Stomach smooth muscle (tissue), 2 donors: Measurements from ENCODE around the gene UBE2E2.
A peak's percentile ranks its signal among the peaks of the same experiment; 100 is the strongest.

Experiments
- H3K27ac ChIP-seq: one replicate; pipeline ENCODE4 v1.7.0; 2013; ENCODE audit warnings: mild to moderate bottlenecking, low read length, inconsistent platforms
- H3K27me3 ChIP-seq, 2 donors: one replicate each; pipeline ENCODE4 v1.7.0; 2013; ENCODE audit warnings: low read length in 2 of 2; ENCODE audit not compliant: insufficient read depth in 2 of 2, control insufficient read depth in 1 of 2
- H3K36me3 ChIP-seq, 2 donors: one replicate each; pipeline ENCODE4 v1.7.0; 2013; ENCODE audit warnings: low read length in 2 of 2; ENCODE audit not compliant: control insufficient read depth in 2 of 2, insufficient read depth in 2 of 2
- H3K4me1 ChIP-seq: one replicate; pipeline ENCODE4 v1.7.0; 2013; ENCODE audit warnings: low read length; ENCODE audit not compliant: control insufficient read depth, insufficient read depth
- H3K4me3 ChIP-seq, 2 donors: one replicate each; pipeline ENCODE4 v1.7.0; 2013; ENCODE audit warnings: low read length in 2 of 2
- H3K9ac ChIP-seq, 2 donors: one replicate each; pipeline ENCODE4 v1.7.0; 2013; ENCODE audit warnings: low read length in 2 of 2, mild to moderate bottlenecking in 1 of 2
- H3K9me3 ChIP-seq, 2 donors: one replicate each; pipeline ENCODE4 v1.7.0; 2013; ENCODE audit warnings: low read length in 2 of 2; ENCODE audit not compliant: control insufficient read depth in 2 of 2
- donor health status: healthy.
- donor health status: Pancreatic carcinoma.

UBE2E2 gene

DNA sequence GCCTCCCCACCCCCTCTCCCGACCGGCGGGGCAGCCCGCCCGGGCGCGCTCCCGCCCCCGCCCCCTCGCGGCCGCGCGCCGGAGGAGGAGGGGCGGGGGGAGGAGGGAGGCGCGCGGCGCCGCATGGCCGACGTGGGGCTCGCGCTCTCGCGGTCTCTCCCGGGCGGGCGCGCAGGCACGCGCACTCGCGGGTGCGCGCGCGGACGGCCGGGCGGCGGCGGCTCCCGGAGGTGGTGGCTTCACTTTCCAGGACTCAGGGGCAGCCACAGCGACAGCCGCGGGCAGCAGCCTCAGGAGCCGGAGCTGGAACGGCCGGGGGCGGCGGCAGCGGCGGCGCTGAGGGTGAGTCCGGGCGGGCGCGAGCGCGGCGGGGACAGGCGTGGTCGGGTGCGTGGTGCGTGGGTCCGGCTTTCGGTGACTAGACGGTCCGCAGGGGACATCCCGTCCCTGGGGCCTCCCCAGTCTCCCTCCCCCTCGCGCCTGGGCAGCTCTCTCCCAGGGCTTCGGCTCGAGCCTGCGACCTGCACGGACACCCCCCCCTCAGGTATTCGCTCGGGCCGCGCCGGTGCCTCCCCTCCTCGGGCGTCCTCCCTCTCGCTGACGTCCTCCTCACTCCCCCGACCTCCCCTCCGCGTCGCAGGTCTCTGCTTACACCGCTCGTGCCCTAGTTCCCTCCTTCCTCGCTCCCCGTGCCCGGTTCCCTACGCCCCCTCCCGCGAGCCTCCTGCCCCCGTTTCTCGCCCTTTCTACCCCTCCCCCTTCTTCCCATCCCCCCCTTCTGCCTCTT is at the start of gene UBE2E2:
TSS of gene UBE2E2 (plus strand) at position 407 of the 787 bp plus-strand sequence.
- Histone ChIP-seq H3K4me3 (peak within 1 kb of the TSS; percentile 88 to 95), H3K9ac (peak within 1 kb of the TSS; percentile 75 to 86), H3K27me3 (no peaks in the 10 kb centered on the region), H3K27ac (peak within 1 kb of the TSS; percentile 70), H3K36me3 (no peaks in the 10 kb centered on the region), H3K4me1 (peaks cover 8% of the 10 kb centered on the region), H3K9me3 (no peaks in the 10 kb centered on the region)

DNA sequence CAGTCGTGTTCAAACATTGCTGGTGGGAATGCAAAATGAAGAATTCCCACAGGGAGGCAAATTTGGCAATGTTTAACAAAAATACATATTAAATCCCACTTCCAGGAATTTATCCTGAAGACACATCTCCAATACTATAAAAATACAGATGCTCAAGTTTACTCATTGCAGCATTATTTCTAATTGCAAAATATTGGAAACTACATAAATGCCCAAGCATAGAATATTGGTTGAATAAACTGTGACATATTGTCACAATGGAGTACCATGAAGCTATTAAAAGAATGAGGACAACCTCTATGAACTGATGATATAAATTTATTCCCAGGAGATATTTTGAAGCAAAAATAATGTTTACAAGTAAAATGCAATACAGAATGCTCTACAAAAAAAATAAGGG is 49.7 kb upstream of the UBE2E2 start:
- Histone ChIP-seq H3K9ac (no peak overlapping the region), H3K4me3 (no peak overlapping the region), H3K27ac (no peak overlapping the region), H3K27me3 (no peaks in the 10 kb centered on the region), H3K4me1 (no peaks in the 10 kb centered on the region), H3K9me3 (peaks cover 0 to 4% of the 10 kb centered on the region in 2 donors), H3K36me3 (no peaks in the 10 kb centered on the region)

- Histone ChIP-seq H3K9ac (no peak overlapping the region), H3K27me3 (no peaks in the 10 kb centered on the region), H3K27ac (no peak overlapping the region), H3K36me3 (no peaks in the 10 kb centered on the region), H3K9me3 (peaks cover 0 to 4% of the 10 kb centered on the region in 2 donors), H3K4me3 (no peak overlapping the region), H3K4me1 (no peaks in the 10 kb centered on the region)
Measured at GRCh38 chr3:23157331-23157730, 45.8 kb upstream of the UBE2E2 start.

GRCh38 chr3:23159929-23160328 is 43.2 kb upstream of the UBE2E2 start:
- Histone ChIP-seq H3K27ac (no peak overlapping the region), H3K9me3 (peaks cover 0 to 2% of the 10 kb centered on the region in 2 donors), H3K9ac (no peak overlapping the region)

GRCh38 chr3:23161308-23161707 is 41.8 kb upstream of the UBE2E2 start:
- no peaks in the 10 kb centered on the region for H3K27me3 ChIP-seq

More at GRCh38 chr3:23159929-23160328, 43.2 kb upstream of the UBE2E2 start:
- Histone ChIP-seq H3K27me3 (no peaks in the 10 kb centered on the region), H3K4me1 (no peaks in the 10 kb centered on the region), H3K36me3 (no peaks in the 10 kb centered on the region), H3K4me3 (no peak overlapping the region)

DNA sequence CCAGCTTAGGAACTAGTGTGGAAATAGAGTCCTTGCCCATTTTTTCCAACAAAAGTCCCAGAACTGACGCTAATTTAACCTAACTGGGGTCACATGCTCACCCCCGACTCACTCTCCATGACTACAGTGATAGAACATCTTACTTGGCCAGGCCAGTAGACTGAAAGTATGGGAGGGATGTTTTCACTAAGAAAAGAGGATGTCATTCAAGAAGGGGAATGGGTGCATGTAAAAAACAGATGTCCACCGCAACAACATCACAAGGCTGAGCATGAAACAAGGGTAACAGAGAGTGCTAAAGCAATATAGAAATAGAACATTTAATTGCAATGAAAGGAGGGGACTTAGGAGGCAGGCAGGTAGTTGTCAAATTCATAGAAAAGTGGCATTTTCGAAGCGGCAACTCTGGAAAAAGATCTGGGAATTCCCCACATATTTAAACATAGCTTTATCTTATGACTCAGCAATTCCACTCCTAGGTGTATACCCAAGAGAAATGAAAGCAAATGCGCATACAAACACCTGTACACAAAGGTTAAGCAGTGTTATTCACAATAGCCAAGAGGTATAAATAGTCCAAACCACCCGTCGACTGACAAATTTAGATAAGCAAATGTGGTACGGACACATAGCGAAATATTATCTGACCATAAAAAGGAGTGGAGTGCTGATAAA is 41.1 kb upstream of the UBE2E2 start:
- no peak overlapping the region for H3K9ac ChIP-seq
- H3K36me3 ChIP-seq: no peaks in the 10 kb centered on the region
- H3K4me1 ChIP-seq: no peaks in the 10 kb centered on the region
- H3K9me3 ChIP-seq: no peaks in the 10 kb centered on the region
- H3K27ac ChIP-seq: no peak overlapping the region
- H3K27me3 ChIP-seq: no peaks in the 10 kb centered on the region
- H3K4me3 ChIP-seq: no peak overlapping the region

More at GRCh38 chr3:23161308-23161707, 41.8 kb upstream of the UBE2E2 start:
- Histone ChIP-seq H3K9me3 (no peaks in the 10 kb centered on the region), H3K9ac (no peak overlapping the region), H3K27ac (no peak overlapping the region), H3K36me3 (no peaks in the 10 kb centered on the region), H3K4me1 (no peaks in the 10 kb centered on the region), H3K4me3 (no peak overlapping the region)

- Histone ChIP-seq H3K27ac (no peak overlapping the region), H3K36me3 (no peaks in the 10 kb centered on the region), H3K4me3 (no peak overlapping the region), H3K27me3 (no peaks in the 10 kb centered on the region), H3K9me3 (no peaks in the 10 kb centered on the region), H3K4me1 (no peaks in the 10 kb centered on the region), H3K9ac (no peak overlapping the region)
Measured at GRCh38 chr3:23162934-23163333, 40.2 kb upstream of the UBE2E2 start.

GRCh38 chr3:23164746-23165145 is 38.4 kb upstream of the UBE2E2 start:
- H3K4me3 ChIP-seq: no peak overlapping the region
- no peak overlapping the region for H3K27ac ChIP-seq
- no peaks in the 10 kb centered on the region for H3K4me1 ChIP-seq
- no peaks in the 10 kb centered on the region for H3K36me3 ChIP-seq
- H3K9ac ChIP-seq: no peak overlapping the region
- H3K9me3 ChIP-seq: no peaks in the 10 kb centered on the region
- no peaks in the 10 kb centered on the region for H3K27me3 ChIP-seq

GRCh38 chr3:23165571-23165970 is 37.6 kb upstream of the UBE2E2 start:
- Histone ChIP-seq H3K9ac (no peak overlapping the region), H3K36me3 (no peaks in the 10 kb centered on the region), H3K9me3 (no peaks in the 10 kb centered on the region), H3K4me3 (no peak overlapping the region), H3K27me3 (no peaks in the 10 kb centered on the region), H3K27ac (no peak overlapping the region), H3K4me1 (no peaks in the 10 kb centered on the region)

DNA sequence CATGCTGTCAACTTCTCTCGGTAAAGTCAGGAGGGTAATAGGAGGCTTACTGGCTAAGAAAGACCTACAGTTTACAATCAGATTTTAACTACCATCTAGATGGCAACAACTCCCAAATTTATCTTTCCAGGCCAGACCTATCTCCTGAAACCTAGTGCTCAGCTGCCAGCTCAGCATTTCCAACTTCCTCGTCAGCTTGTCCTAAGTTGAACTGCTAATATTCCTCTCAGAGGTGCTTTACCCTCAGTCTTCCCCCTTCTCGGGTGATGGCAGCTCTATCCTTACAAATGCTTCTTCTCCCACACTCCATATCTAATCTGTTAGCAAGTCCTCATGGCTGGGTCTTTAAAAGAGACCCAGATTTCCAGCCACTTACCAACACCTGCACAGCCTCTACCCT is 36.9 kb upstream of the UBE2E2 start:
- Histone ChIP-seq H3K27ac (no peak overlapping the region), H3K4me3 (no peak overlapping the region), H3K27me3 (no peaks in the 10 kb centered on the region), H3K9ac (no peak overlapping the region), H3K36me3 (no peaks in the 10 kb centered on the region), H3K9me3 (no peaks in the 10 kb centered on the region), H3K4me1 (no peaks in the 10 kb centered on the region)

DNA sequence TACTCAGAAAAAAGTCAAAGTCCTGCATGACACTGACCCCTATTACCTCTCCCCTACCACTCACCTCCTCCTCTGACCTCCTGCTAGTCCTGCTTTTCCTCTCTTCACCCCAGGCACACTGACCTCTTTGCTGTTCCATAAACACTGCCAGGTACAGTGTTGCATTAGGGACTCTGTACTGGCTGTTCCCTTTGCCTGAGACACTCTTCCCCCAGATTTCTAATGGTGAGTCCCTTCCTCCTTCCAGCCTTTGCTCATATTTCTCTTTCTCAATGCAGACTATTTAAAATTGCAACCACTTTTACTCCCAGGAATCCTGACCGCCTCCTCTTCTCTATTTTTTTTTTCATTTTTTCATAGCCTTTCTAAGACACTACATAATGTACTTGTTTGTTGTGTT is 36.3 kb upstream of the UBE2E2 start:
- no peaks in the 10 kb centered on the region for H3K4me1 ChIP-seq
- no peak overlapping the region for H3K4me3 ChIP-seq
- H3K27me3 ChIP-seq: no peaks in the 10 kb centered on the region
- H3K9me3 ChIP-seq: no peaks in the 10 kb centered on the region
- no peaks in the 10 kb centered on the region for H3K36me3 ChIP-seq
- H3K27ac ChIP-seq: no peak overlapping the region
- H3K9ac ChIP-seq: no peak overlapping the region
